ENCODE measurements around the gene CARMIL1.

CARMIL1 gene

DNA sequence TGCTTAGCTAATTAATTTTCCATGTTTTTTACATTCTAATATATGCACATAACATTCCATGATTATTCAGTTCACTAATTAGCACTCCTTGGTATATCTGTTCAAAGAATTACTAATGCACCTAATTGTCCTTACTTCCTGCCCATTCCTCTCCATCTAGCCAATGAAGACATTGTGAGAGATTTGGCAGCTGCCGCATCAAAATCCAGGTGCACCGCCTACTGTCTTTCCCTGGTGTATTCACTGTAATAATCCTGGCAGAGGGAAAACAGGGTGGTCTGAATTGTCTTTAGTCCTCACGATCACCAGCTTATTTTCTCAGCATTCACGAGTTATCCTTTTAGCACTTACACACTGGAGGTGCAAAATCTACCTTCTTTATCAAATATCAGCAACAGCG is 311.8 kb downstream of the CARMIL1 start:
- Histone ChIP-seq H3K79me2 (ENCODE audit: low read length) (no peaks in the 10 kb centered on the region), H3K9me3 (ENCODE audit: insufficient read depth, low read length) (no peaks in the 10 kb centered on the region), H3K27ac (ENCODE audit: low read length) (no peak overlapping the region), H2AFZ (ENCODE audit: low read depth, low read length) (no peak overlapping the region), H3K4me1 (ENCODE audit: low read length) (no peaks in the 10 kb centered on the region), H3K4me2 (ENCODE audit: low read length) (no peak overlapping the region), H4K20me1 (ENCODE audit: insufficient read depth, low read length) (no peaks in the 10 kb centered on the region), H3K27me3 (ENCODE audit: low read depth, low read length) (no peaks in the 10 kb centered on the region), H3K9ac (ENCODE audit: low read length) (no peak overlapping the region), H3K36me3 (replicated peaks; ENCODE audit: low read depth, low read length) (no peaks in the 10 kb centered on the region), H3K4me3 (ENCODE audit: low read length) (no peak overlapping the region)
- no peak for TF ChIP-seq CTCF (IDR thresholded peaks at IDR 0.05; ENCODE audit: low read depth, low read length)
- TF ChIP-seq EZH2phosphoT487 (IDR thresholded peaks at IDR 0.05; ENCODE audit: low read depth), result no peak

GRCh38 chr6:25596928-25597818 is 318.0 kb downstream of the CARMIL1 start:
- H3K79me2 ChIP-seq (ENCODE audit: low read length), result no peaks in the 10 kb centered on the region

DNA sequence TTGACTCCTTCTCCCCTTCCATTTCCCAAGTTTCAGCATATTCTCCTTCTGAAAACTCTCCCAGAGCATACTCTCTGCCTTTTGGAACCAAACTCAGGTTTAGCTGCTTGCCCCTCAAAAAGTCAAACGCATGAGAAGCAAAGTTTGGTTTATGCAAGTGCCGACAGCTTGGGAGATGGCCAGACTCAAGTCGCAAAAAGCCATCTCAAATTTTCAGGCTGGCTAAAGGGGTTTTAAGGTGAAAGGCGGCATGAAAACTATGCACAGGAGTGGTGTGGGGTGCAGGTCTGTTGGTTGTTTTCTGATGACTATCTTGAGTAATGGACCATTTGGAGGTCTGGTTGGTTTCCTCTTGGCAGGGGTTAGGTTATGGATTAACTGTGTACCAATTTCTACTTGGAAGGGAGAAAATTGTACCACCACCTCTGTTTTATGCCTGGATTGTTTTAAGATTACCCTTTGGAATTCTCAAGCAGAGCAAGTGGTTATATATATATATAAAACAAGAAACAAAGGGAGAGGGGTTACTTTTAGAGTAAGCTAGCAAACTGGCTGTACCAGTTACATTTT is 320.4 kb downstream of the CARMIL1 start:
- Histone ChIP-seq H3K4me2 (ENCODE audit: low read length) (no peak overlapping the region), H3K27me3 (ENCODE audit: low read depth, low read length) (no peaks in the 10 kb centered on the region), H4K20me1 (ENCODE audit: insufficient read depth, low read length) (no peaks in the 10 kb centered on the region), H3K9me3 (ENCODE audit: insufficient read depth, low read length) (no peaks in the 10 kb centered on the region), H3K27ac (ENCODE audit: low read length) (no peak overlapping the region), H3K4me3 (ENCODE audit: low read length) (no peak overlapping the region), H2AFZ (ENCODE audit: low read depth, low read length) (no peak overlapping the region), H3K79me2 (ENCODE audit: low read length) (no peaks in the 10 kb centered on the region), H3K9ac (ENCODE audit: low read length) (no peak overlapping the region), H3K4me1 (ENCODE audit: low read length) (no peaks in the 10 kb centered on the region), H3K36me3 (replicated peaks; ENCODE audit: low read depth, low read length) (no peaks in the 10 kb centered on the region)
- TF ChIP-seq CTCF (IDR thresholded peaks at IDR 0.05; ENCODE audit: low read depth, low read length), result no peak
- TF ChIP-seq EZH2phosphoT487 (IDR thresholded peaks at IDR 0.05; ENCODE audit: low read depth), result no peak

More at GRCh38 chr6:25596928-25597818, 318.0 kb downstream of the CARMIL1 start:
- Histone ChIP-seq H3K27me3 (ENCODE audit: low read depth, low read length) (no peaks in the 10 kb centered on the region), H3K9me3 (ENCODE audit: insufficient read depth, low read length) (no peaks in the 10 kb centered on the region), H3K4me2 (ENCODE audit: low read length) (no peak overlapping the region), H3K4me3 (ENCODE audit: low read length) (no peak overlapping the region), H3K36me3 (replicated peaks; ENCODE audit: low read depth, low read length) (no peaks in the 10 kb centered on the region), H2AFZ (ENCODE audit: low read depth, low read length) (no peak overlapping the region), H4K20me1 (ENCODE audit: insufficient read depth, low read length) (no peaks in the 10 kb centered on the region), H3K9ac (ENCODE audit: low read length) (no peak overlapping the region), H3K27ac (ENCODE audit: low read length) (no peak overlapping the region), H3K4me1 (ENCODE audit: low read length) (no peaks in the 10 kb centered on the region)
- TF ChIP-seq EZH2phosphoT487 (IDR thresholded peaks at IDR 0.05; ENCODE audit: low read depth) (no peak), CTCF (IDR thresholded peaks at IDR 0.05; ENCODE audit: low read depth, low read length) (no peak)
